Esophagus mucosa (tissue), 1 donor: Measurements from ENCODE around the gene ZNF668. TPM values are rescaled to one million over a fixed set of nuclear protein-coding genes. Genes with fewer than 3 reads are reported as not detected.

Experiments used
- ATAC-seq: fragments of 200-7000 bp; cut with Tn5 transposase; one replicate; pipeline ENCODE4 v1.9.1; 2020
- total RNA-seq: library from RNA; stranded (reverse); gene quantifications from one replicate; pipeline ENCODE4 v1.2.4, GENCODE V29; 2023
- donor health status: DM: yes; HTN: yes; CAD: no.

The ZNF668 gene
- 5.3 TPM for total RNA-seq

- ATAC-seq: peak; percentile 92
Observed at GRCh38 chr16:31073970-31074813, at the start of gene ZNF668, which contains the start of gene ZNF646. TSS of gene ZNF668 (minus strand) at chr16:31074240. CDS start at chr16:31064459, 9,781 bp downstream. TSS of gene ZNF646 (plus strand) at chr16:31074422. CDS start at chr16:31076325, 1,903 bp downstream.

- ATAC-seq: no peak
Observed at GRCh38 chr16:31120129-31120528, 46.1 kb upstream of the ZNF668 start.

- ATAC-seq: peak; percentile 68
Observed at GRCh38 chr16:31118223-31119155, 44.4 kb upstream of the ZNF668 start.

- peak; percentile 97 for ATAC-seq
Observed at GRCh38 chr16:31117384-31118222, 43.6 kb upstream of the ZNF668 start, which contains the start of gene KAT8. TSS of gene KAT8 (plus strand) at chr16:31117664. CDS start at chr16:31117682, 18 bp downstream.

- ATAC-seq: no peak
Observed at GRCh38 chr16:31114468-31114867, 40.4 kb upstream of the ZNF668 start.

GRCh38 chr16:31113121-31114120 is 39.4 kb upstream of the ZNF668 start:
- no peak for ATAC-seq

GRCh38 chr16:31112711-31113110 is 38.7 kb upstream of the ZNF668 start:
- ATAC-seq: no peak

GRCh38 chr16:31111881-31112466 is 37.9 kb upstream of the ZNF668 start:
- ATAC-seq: no peak

GRCh38 chr16:31110106-31111034 is 36.3 kb upstream of the ZNF668 start:
- no peak for ATAC-seq

- ATAC-seq: no peak
Observed at GRCh38 chr16:31109622-31110021, 35.6 kb upstream of the ZNF668 start.

GRCh38 chr16:31108794-31109558 is 34.9 kb upstream of the ZNF668 start:
- peak; percentile 9 for ATAC-seq

GRCh38 chr16:31108035-31108793 is 34.2 kb upstream of the ZNF668 start, which contains the start of gene BCKDK:
TSS of gene BCKDK (plus strand) at chr16:31108386. CDS start at chr16:31109224, 838 bp downstream.
- peak; percentile 68 for ATAC-seq

- no peak for ATAC-seq
Observed at GRCh38 chr16:31107465-31107867, 33.4 kb upstream of the ZNF668 start.

- no peak for ATAC-seq
Observed at GRCh38 chr16:31106509-31107464, 32.7 kb upstream of the ZNF668 start.

GRCh38 chr16:31105677-31106213 is 31.7 kb upstream of the ZNF668 start:
- peak; percentile 69 for ATAC-seq
